Measurements from ENCODE around the gene GAD1. TPM values are rescaled to one million over a fixed set of nuclear protein-coding genes. Genes with fewer than 3 reads are reported as not detected.
A peak's percentile ranks its signal among the peaks of the same experiment; 100 is the strongest.

GAD1 gene
- polyA plus RNA-seq, 2 of the 4 experiments (the other 2 are of a cell fraction): 0.15 to 0.48 TPM

DNA sequence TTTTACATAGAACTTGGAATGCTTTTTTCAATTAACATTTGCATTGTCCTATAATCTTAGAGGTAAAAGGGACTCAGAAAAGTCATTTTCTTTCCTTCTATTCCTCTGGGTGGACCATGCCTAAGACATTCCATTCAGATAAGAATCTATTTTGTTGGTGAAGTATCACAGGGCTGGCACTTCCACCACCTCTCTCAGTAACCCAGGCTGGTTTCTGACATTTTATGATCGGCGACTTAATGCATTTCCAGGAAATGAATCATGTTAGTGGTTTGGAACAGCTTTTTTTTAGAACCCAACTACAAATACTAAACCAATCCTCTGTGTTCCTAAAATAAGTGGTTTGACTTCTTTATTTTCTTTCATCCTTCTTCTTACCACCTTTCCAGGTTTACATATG lies 27.0 kb downstream of the GAD1 start:
- H3K4me2 ChIP-seq: no peak overlapping the region
- H3K9me3 ChIP-seq: 0 out of 3 replicates have a peak, but pooled peaks cover 2% of the 10 kb centered on the region
- H3K4me3 ChIP-seq: no peak overlapping the region
- no peaks in the 10 kb centered on the region for H3K4me1 ChIP-seq
- no peak overlapping the region for H3K27ac ChIP-seq
- DNase-seq (ENCODE audit: low read depth in 1 of 2, low spot score in 1 of 2): no peak
- FAIRE-seq: no peak
- CTCF ChIA-PET: interaction anchor here (0.6 to 4.5 kb wide), 2 partner anchors 30 to 388 kb away, joined by 4 to 18 read pairs; no protein-coding TSS in a partner anchor
- POLR2A ChIA-PET: no interaction called here
- 28% methylated on average over 2 of the region's 2 CpGs for WGBS (ENCODE audit: missing lambda C conversion rate)
- no peak for ATAC-seq
- TF ChIP-seq, protein P1, sequence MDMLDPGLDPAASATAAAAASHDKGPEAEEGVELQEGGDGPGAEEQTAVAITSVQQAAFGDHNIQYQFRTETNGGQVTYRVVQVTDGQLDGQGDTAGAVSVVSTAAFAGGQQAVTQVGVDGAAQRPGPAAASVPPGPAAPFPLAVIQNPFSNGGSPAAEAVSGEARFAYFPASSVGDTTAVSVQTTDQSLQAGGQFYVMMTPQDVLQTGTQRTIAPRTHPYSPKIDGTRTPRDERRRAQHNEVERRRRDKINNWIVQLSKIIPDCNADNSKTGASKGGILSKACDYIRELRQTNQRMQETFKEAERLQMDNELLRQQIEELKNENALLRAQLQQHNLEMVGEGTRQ (IDR thresholded peaks at IDR 0.05): no peak
- TF ChIP-seq EHMT2 (IDR thresholded peaks at IDR 0.05; ENCODE audit: low read depth) (no peak), NR3C1 (IDR thresholded peaks at IDR 0.05) (no peak), FOSL2 (IDR thresholded peaks at IDR 0.05) (no peak), FOSL2 (CRISPR knock-in tag; IDR thresholded peaks at IDR 0.05) (no peak), EP300 (IDR thresholded peaks at IDR 0.05) (no peak), JUNB (IDR thresholded peaks at IDR 0.05) (no peak), FOSB (CRISPR knock-in tag; IDR thresholded peaks at IDR 0.05) (no peak), MAZ (IDR thresholded peaks at IDR 0.05; ENCODE audit: borderline replicate concordance, low read depth, low read length) (no peak), HEYL (CRISPR knock-in tag; IDR thresholded peaks at IDR 0.05) (no peak)
- TF ChIP-seq, protein P2, sequence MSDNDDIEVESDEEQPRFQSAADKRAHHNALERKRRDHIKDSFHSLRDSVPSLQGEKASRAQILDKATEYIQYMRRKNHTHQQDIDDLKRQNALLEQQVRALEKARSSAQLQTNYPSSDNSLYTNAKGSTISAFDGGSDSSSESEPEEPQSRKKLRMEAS (IDR thresholded peaks at IDR 0.05): no peak
- TF ChIP-seq, protein P3, sequence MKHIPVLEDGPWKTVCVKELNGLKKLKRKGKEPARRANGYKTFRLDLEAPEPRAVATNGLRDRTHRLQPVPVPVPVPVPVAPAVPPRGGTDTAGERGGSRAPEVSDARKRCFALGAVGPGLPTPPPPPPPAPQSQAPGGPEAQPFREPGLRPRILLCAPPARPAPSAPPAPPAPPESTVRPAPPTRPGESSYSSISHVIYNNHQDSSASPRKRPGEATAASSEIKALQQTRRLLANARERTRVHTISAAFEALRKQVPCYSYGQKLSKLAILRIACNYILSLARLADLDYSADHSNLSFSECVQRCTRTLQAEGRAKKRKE (CRISPR knock-in tag; IDR thresholded peaks at IDR 0.05; ENCODE audit: low read depth): no peak

DNA sequence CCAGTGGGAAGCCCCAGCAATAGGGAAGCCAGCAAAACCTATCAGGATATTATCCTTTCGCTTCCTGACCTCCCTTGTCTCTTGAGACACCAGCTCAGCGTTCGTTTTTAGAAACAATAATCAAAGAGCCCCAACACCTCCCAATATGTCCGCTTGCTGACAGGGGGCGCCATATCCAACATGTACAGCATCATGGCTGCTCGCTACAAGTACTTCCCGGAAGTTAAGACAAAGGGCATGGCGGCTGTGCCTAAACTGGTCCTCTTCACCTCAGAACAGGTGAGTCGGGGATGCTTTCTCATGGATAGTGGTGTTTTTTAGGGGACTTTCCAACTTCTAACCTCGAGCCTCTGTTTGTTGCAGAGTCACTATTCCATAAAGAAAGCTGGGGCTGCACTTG lies 28.7 kb downstream of the GAD1 start:
- H3K9me3 ChIP-seq: 0 out of 3 replicates have a peak, but pooled peaks cover 2% of the 10 kb centered on the region
- POLR2A ChIA-PET: no interaction called here
- CTCF ChIA-PET: interaction anchor here (0.9 to 4.5 kb wide), 3 partner anchors 28 to 436 kb away, joined by 3 to 18 read pairs (median 3); no protein-coding TSS in a partner anchor
- FAIRE-seq (no peak), DNase-seq (ENCODE audit: low read depth in 1 of 2, low spot score in 1 of 2) (peak in 1 of 2 experiments; percentile 58), ATAC-seq (peak in 1 of 2 experiments; percentile 72; a peak in 3 of 6 replicates)
- 28% methylated on average over 10 of the region's 10 CpGs for WGBS (ENCODE audit: missing lambda C conversion rate)
- H3K4me2 ChIP-seq: no peak overlapping the region
- H3K4me3 ChIP-seq: no peak overlapping the region
- no peaks in the 10 kb centered on the region for H3K4me1 ChIP-seq
- no peak for TF ChIP-seq RCOR1 (IDR thresholded peaks at IDR 0.05; ENCODE audit: low read depth, low read length)
- TF ChIP-seq SMC3 (IDR thresholded peaks at IDR 0.05): no peak
- no peak for TF ChIP-seq CBX8 (IDR thresholded peaks at IDR 0.05)
- no peak for TF ChIP-seq SREBF2 (IDR thresholded peaks at IDR 0.05)
- TF ChIP-seq FOSB (CRISPR knock-in tag; IDR thresholded peaks at IDR 0.05): no peak
- TF ChIP-seq, protein P4, sequence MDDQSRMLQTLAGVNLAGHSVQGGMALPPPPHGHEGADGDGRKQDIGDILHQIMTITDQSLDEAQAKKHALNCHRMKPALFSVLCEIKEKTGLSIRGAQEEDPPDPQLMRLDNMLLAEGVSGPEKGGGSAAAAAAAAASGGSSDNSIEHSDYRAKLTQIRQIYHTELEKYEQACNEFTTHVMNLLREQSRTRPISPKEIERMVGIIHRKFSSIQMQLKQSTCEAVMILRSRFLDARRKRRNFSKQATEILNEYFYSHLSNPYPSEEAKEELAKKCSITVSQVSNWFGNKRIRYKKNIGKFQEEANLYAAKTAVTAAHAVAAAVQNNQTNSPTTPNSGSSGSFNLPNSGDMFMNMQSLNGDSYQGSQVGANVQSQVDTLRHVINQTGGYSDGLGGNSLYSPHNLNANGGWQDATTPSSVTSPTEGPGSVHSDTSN (IDR thresholded peaks at IDR 0.05): no peak
- TF ChIP-seq HOXB5 (CRISPR knock-in tag; IDR thresholded peaks at IDR 0.05): no peak
- no peak for TF ChIP-seq HDAC2 (IDR thresholded peaks at IDR 0.05)
- no peak for TF ChIP-seq HOXA7 (CRISPR knock-in tag; IDR thresholded peaks at IDR 0.05)
- no peak for TF ChIP-seq KDM1A (IDR thresholded peaks at IDR 0.05; ENCODE audit: low read depth)
- TF ChIP-seq, protein P2 (IDR thresholded peaks at IDR 0.05): no peak
- no peak for TF ChIP-seq CHD4 (IDR thresholded peaks at IDR 0.05; ENCODE audit: borderline replicate concordance)
- TF ChIP-seq, protein P5, sequence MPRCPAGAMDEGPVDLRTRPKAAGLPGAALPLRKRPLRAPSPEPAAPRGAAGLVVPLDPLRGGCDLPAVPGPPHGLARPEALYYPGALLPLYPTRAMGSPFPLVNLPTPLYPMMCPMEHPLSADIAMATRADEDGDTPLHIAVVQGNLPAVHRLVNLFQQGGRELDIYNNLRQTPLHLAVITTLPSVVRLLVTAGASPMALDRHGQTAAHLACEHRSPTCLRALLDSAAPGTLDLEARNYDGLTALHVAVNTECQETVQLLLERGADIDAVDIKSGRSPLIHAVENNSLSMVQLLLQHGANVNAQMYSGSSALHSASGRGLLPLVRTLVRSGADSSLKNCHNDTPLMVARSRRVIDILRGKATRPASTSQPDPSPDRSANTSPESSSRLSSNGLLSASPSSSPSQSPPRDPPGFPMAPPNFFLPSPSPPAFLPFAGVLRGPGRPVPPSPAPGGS (IDR thresholded peaks at IDR 0.05): no peak
- TF ChIP-seq EHMT2 (IDR thresholded peaks at IDR 0.05; ENCODE audit: low read depth): no peak
- TF ChIP-seq RAD21 (conservative IDR thresholded peaks at IDR 0.05 in 1 of 2, IDR thresholded peaks at IDR 0.05 in 1 of 2): no peak
- TF ChIP-seq, protein P1 (IDR thresholded peaks at IDR 0.05): no peak
- TF ChIP-seq ZNF302 (CRISPR knock-in tag; IDR thresholded peaks at IDR 0.05): no peak
- no peak overlapping the region for H3K27ac ChIP-seq

All from A549 (cell line).